NT2/D1 (cell line): ENCODE data around the gene SPPL3.

Source experiments
- SUZ12 ChIP-seq: IDR thresholded peaks from 2 replicates; pipeline ENCODE4 v1.6.1; 2011; ENCODE audit not compliant: insufficient read length, insufficient read depth; ENCODE audit errors: extremely low read depth
- YY1 ChIP-seq: IDR thresholded peaks from 2 replicates; pipeline ENCODE4 v1.6.1; 2011; ENCODE audit not compliant: insufficient read length, insufficient read depth
- ZNF274 ChIP-seq: IDR thresholded peaks from 2 replicates; pipeline ENCODE4 v1.6.1; 2011; ENCODE audit warnings: mild to moderate bottlenecking, low read depth, low read length

- TF ChIP-seq SUZ12 (no peak), YY1 (no peak), ZNF274 (no peak)
Observed at GRCh38 chr12:120740871-120741270, 163.3 kb downstream of the SPPL3 start.
